Endodermal cell (in vitro differentiated cells): ENCODE data around the gene RUNX1. TPM values are rescaled to one million over a fixed set of nuclear protein-coding genes. Genes with fewer than 3 reads are reported as not detected.
"Not testable (repeated sequence)": the region's sequence is repeated elsewhere in the genome, so short reads cannot be mapped to it uniquely, and the experiment has no call there.

ENCODE experiments used
- DNase-seq: peaks from one replicate; pipeline ENCODE4 v3.0.0-alpha.2; 2017
- H3K27ac ChIP-seq: 2 replicates; pipeline ENCODE4 v1.5.1; 2013; ENCODE audit warnings: mild to moderate bottlenecking, low read depth, low read length, moderate library complexity
- H3K27me3 ChIP-seq: 2 replicates; pipeline ENCODE4 v1.6.1; 2013; ENCODE audit warnings: mild to moderate bottlenecking, low read length, moderate library complexity; ENCODE audit not compliant: insufficient read depth, control insufficient read depth, poor library complexity, severe bottlenecking
- H3K36me3 ChIP-seq: 2 replicates; pipeline ENCODE4 v1.7.0; 2013; ENCODE audit warnings: mild to moderate bottlenecking, low read length, moderate library complexity; ENCODE audit not compliant: control insufficient read depth, insufficient read depth
- H3K4me1 ChIP-seq: one replicate; pipeline ENCODE4 v1.7.0; 2013; ENCODE audit warnings: low read length; ENCODE audit not compliant: control insufficient read depth, insufficient read depth
- H3K4me3 ChIP-seq: 2 replicates; pipeline ENCODE4 v1.5.1; 2013; ENCODE audit warnings: mild to moderate bottlenecking, low read length, moderate library complexity
- H3K9ac ChIP-seq: 2 replicates; pipeline ENCODE4 v1.6.1; 2013; ENCODE audit warnings: mild to moderate bottlenecking, low read length, moderate library complexity; ENCODE audit not compliant: poor library complexity, severe bottlenecking; ENCODE audit errors: extremely low read depth
- H3K9me3 ChIP-seq: 2 replicates; pipeline ENCODE4 v1.6.1; 2013; ENCODE audit warnings: mild to moderate bottlenecking, low read length, moderate library complexity; ENCODE audit not compliant: control insufficient read depth
- H3K27ac Mint-ChIP-seq: 2 replicates; pipeline ENCODE4 v1.8.0; 2020; ENCODE audit warnings: mixed read lengths
- H3K27me3 Mint-ChIP-seq: 2 replicates; pipeline ENCODE4 v1.8.0; 2021; ENCODE audit warnings: mild to moderate bottlenecking, mixed read lengths; ENCODE audit not compliant: insufficient read depth
- H3K36me3 Mint-ChIP-seq: 2 replicates; pipeline ENCODE4 v1.8.0; 2020; ENCODE audit warnings: low read depth, mixed read lengths
- H3K4me1 Mint-ChIP-seq: 2 replicates; pipeline ENCODE4 v1.8.0; 2020; ENCODE audit warnings: mixed read lengths
- H3K4me3 Mint-ChIP-seq: 2 replicates; pipeline ENCODE4 v1.8.0; 2020; ENCODE audit warnings: mild to moderate bottlenecking, moderate library complexity, mixed read lengths
- H3K9me3 Mint-ChIP-seq: 2 replicates; pipeline ENCODE4 v1.8.0; 2020; ENCODE audit warnings: mild to moderate bottlenecking, mixed read lengths
- WGBS, 2 experiments: methylation state at CpG; one replicate each; pipeline versions ENCODE4 v1.1.5 to v1.1.7; 2013; ENCODE audit warnings: missing lambda C conversion rate in 2 of 2, mixed read lengths in 1 of 2; ENCODE audit not compliant: insufficient coverage in 1 of 2, insufficient read length in 1 of 2; 5-methylcytosine and 5-hydroxymethylcytosine counted together
- total RNA-seq, 2 donors: library from RNA; stranded (reverse); fragmentation: NEBNext Ultra II Directional in 1 of 2; extraction: Animal tissue kit (Norgen Biotek cat#: 25700) in 1 of 2; gene quantifications; 2 replicates in 1 of 2; 3 replicates in 1 of 2; pipeline ENCODE4 v1.2.1, GENCODE V29; 2021
- TF ChIP-seq, protein P1 (sequence below): fragments of 200-600 bp; sonication (generic); conservative IDR thresholded peaks from 2 replicates; pipeline ENCODE4 v1.5.0; 2021; ENCODE audit warnings: antibody characterized with exemption, mild to moderate bottlenecking

RUNX1 gene
- total RNA-seq, 2 donors from 2014 or later, result 0.31 to 2.8 TPM

- no peak overlapping the region for H3K9ac ChIP-seq
- WGBS, 2 experiments, result 91 to 92% methylated on average over 7 to 13 of the region's 13 CpGs
- Mint-ChIP-seq H3K27me3 (no peaks in the 10 kb centered on the region), H3K27ac (no peak overlapping the region), H3K9me3 (no peaks in the 10 kb centered on the region), H3K36me3 (no peaks in the 10 kb centered on the region), H3K4me1 (no peaks in the 10 kb centered on the region), H3K4me3 (no peak overlapping the region)
- no peaks in the 10 kb centered on the region for H3K9me3 ChIP-seq
- H3K36me3 ChIP-seq, result no peaks in the 10 kb centered on the region
- no peaks in the 10 kb centered on the region for H3K4me1 ChIP-seq
- DNase-seq, result no peak
- H3K4me3 ChIP-seq, result no peak overlapping the region
- TF ChIP-seq, protein P1, sequence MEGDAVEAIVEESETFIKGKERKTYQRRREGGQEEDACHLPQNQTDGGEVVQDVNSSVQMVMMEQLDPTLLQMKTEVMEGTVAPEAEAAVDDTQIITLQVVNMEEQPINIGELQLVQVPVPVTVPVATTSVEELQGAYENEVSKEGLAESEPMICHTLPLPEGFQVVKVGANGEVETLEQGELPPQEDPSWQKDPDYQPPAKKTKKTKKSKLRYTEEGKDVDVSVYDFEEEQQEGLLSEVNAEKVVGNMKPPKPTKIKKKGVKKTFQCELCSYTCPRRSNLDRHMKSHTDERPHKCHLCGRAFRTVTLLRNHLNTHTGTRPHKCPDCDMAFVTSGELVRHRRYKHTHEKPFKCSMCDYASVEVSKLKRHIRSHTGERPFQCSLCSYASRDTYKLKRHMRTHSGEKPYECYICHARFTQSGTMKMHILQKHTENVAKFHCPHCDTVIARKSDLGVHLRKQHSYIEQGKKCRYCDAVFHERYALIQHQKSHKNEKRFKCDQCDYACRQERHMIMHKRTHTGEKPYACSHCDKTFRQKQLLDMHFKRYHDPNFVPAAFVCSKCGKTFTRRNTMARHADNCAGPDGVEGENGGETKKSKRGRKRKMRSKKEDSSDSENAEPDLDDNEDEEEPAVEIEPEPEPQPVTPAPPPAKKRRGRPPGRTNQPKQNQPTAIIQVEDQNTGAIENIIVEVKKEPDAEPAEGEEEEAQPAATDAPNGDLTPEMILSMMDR, result no peak
- H3K27ac ChIP-seq, result no peak overlapping the region
- H3K27me3 ChIP-seq, result no peaks in the 10 kb centered on the region
Measured at GRCh38 chr21:34968414-34969333, 80.4 kb downstream of the RUNX1 start.

DNA sequence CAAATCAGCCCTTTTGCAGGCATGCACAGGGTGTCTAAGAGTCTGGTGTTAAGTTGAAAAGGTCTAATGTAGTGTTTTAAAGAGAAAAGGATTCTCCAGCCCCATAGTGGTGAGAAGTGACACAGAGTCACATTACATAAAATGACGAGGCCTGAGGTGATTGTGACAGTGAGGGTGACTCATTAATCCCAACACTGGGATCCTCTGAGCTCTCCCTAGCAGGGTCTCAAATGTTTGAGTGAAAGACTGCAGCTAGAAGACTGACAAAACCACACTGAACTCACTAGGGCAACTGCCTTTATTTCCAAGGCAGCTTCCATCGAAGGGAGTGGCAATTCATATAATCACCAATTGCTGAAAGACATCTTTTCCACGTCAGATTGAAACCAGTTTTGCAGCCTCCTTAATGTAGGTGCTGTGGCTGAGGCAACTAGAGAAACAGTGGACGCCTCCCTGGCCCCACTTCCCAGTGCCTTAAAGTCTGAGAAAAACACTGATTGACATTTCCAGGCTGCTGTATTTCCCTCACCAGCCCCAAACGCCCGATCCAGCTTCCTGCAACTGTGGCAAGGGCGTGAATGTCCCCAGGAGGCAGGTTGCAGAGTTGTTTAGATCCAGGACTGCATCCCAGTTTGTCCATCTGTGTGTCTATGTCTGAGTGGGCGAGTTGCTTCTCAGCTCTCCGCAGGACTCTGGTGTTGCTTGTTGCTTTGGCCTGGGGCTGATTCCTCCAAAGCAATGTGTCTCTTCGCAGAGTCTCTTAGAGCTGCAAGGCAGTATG, 81.4 kb downstream of the RUNX1 start:
- no peaks in the 10 kb centered on the region for H3K9me3 Mint-ChIP-seq
- no peaks in the 10 kb centered on the region for H3K9me3 ChIP-seq
- no peak for DNase-seq
- H3K36me3 ChIP-seq, result no peaks in the 10 kb centered on the region
- no peak overlapping the region for H3K27ac Mint-ChIP-seq
- H3K4me1 ChIP-seq, result no peaks in the 10 kb centered on the region
- no peak overlapping the region for H3K9ac ChIP-seq
- WGBS, 2 experiments, result 85 to 95% methylated on average over 9 to 10 of the region's 10 CpGs
- TF ChIP-seq, protein P1, result no peak
- H3K4me3 ChIP-seq, result no peak overlapping the region
- no peak overlapping the region for H3K4me3 Mint-ChIP-seq
- H3K4me1 Mint-ChIP-seq, result no peaks in the 10 kb centered on the region
- H3K36me3 Mint-ChIP-seq, result no peaks in the 10 kb centered on the region
- H3K27ac ChIP-seq, result no peak overlapping the region
- H3K27me3 Mint-ChIP-seq, result no peaks in the 10 kb centered on the region
- no peaks in the 10 kb centered on the region for H3K27me3 ChIP-seq

GRCh38 chr21:34966881-34967280, 82.2 kb downstream of the RUNX1 start:
- H3K4me3 Mint-ChIP-seq, DNase-seq, H3K27me3 ChIP-seq, H3K36me3 ChIP-seq, H3K4me1 Mint-ChIP-seq, H3K27ac Mint-ChIP-seq, H3K9me3 ChIP-seq, H3K9ac ChIP-seq, H3K9me3 Mint-ChIP-seq, H3K27ac ChIP-seq, H3K36me3 Mint-ChIP-seq, H3K4me1 ChIP-seq, H3K27me3 Mint-ChIP-seq, H3K4me3 ChIP-seq: not testable (repeated sequence)
- 83 to 96% methylated on average over 6 to 11 of the region's 11 CpGs for WGBS, 2 experiments
